Measurements from ENCODE around the gene ERN1.

The ERN1 gene

DNA sequence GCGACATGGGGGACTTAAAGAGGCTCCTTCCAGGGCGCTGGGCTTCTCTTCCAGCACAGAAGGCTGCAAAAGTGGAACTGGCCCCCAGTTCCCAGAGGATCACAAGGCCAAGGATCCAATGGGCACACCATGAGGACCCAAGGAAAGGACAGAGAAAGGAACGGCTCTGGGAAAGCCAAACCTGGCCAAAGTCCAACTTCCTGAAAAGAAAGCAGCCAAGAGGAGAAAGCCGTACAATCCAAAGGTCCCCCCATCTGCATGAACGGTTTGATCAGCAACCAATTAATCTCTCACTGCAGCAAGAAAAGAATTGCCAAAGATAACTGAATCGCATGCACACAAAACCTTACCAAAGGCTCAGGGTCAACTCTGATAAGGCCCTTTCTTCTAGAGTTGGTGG lies 89.7 kb downstream of the ERN1 start:
- TF ChIP-seq, protein P1, sequence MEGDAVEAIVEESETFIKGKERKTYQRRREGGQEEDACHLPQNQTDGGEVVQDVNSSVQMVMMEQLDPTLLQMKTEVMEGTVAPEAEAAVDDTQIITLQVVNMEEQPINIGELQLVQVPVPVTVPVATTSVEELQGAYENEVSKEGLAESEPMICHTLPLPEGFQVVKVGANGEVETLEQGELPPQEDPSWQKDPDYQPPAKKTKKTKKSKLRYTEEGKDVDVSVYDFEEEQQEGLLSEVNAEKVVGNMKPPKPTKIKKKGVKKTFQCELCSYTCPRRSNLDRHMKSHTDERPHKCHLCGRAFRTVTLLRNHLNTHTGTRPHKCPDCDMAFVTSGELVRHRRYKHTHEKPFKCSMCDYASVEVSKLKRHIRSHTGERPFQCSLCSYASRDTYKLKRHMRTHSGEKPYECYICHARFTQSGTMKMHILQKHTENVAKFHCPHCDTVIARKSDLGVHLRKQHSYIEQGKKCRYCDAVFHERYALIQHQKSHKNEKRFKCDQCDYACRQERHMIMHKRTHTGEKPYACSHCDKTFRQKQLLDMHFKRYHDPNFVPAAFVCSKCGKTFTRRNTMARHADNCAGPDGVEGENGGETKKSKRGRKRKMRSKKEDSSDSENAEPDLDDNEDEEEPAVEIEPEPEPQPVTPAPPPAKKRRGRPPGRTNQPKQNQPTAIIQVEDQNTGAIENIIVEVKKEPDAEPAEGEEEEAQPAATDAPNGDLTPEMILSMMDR (IDR thresholded peaks at IDR 0.05): no peak
- peaks cover 17 to 57% (median 23%) of the 10 kb centered on the region in 3 donors for H3K36me3 ChIP-seq
- peaks cover 0 to 2% (median 0%) of the 10 kb centered on the region in 4 donors for H3K4me1 ChIP-seq
- H3K4me3 ChIP-seq: no peak overlapping the region
- no peaks in the 10 kb centered on the region for H3K27me3 ChIP-seq
- intact Hi-C loops (cut with DNase I; ENCODE audit: low total_unique reads): no loop called here
- H3K27ac ChIP-seq: no peak overlapping the region
- DNase-seq: no peak
- no peaks in the 10 kb centered on the region for H3K9me3 ChIP-seq

DNA sequence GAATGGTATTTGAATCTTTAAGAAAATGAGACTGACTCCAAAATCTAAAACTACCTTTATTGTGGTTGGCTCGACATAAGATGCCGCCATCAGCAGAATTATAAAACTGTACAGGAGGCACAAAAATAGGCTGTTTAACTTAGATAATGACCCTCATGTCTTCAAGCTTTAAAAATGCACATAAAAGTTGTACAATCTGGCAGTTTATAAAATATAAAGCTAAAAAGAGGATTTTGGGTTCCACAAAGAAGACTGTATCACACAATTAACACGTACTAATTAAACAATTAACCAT lies 90.9 kb downstream of the ERN1 start:
- no peak overlapping the region for H3K4me3 ChIP-seq
- no peak overlapping the region for H3K27ac ChIP-seq
- intact Hi-C loops (cut with DNase I; ENCODE audit: low total_unique reads): no loop called here
- H3K36me3 ChIP-seq: peaks cover 6 to 45% (median 11%) of the 10 kb centered on the region in 3 donors
- TF ChIP-seq, protein P1 (IDR thresholded peaks at IDR 0.05): no peak
- H3K27me3 ChIP-seq: no peaks in the 10 kb centered on the region
- H3K4me1 ChIP-seq: peaks cover 0 to 2% (median 0%) of the 10 kb centered on the region in 4 donors
- H3K9me3 ChIP-seq: no peaks in the 10 kb centered on the region
- DNase-seq: no peak

DNA sequence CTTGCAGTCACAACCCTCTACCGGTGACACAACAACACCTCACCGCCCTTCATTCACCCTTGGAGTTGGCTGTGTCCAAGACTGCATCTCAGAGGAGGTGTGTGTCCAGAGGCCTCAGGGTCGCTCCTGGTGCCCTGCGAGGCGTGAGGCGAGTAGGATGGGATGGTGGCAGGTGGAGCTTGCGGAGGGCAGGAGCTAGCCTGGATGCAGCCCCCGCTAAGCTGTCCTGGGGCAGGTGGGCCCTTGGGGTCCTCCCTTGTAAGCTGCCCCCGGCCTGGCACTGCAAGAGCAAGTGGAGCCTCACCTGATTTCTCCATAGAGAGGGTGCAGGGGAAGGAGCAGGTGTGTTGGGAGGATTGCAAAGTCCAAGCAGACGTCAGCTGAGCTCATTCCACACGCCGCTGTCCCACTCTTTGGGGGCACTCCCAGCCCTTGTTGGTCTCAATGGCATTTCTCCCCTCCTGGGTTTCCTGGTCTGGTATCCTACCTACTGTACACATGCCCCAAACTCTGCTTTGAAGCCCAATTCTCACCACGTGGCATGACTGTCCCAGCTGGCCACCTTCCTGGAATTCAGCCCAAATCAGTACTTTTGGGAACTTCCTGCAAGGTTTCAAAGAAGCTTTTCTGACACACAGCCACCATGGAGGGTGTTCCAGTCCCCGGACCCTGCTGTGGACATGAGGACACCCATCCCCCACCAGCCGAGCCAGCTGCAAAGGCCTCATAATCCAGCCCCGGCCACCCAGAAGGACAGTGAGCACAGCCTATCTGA lies 91.4 kb downstream of the ERN1 start:
- Histone ChIP-seq H3K4me1 (peaks cover 0 to 2% (median 0%) of the 10 kb centered on the region in 4 donors), H3K27ac (no peak overlapping the region), H3K4me3 (no peak overlapping the region), H3K27me3 (no peaks in the 10 kb centered on the region), H3K9me3 (no peaks in the 10 kb centered on the region), H3K36me3 (peaks cover under 1 to 40% (median 6%) of the 10 kb centered on the region in 3 donors)
- no peak for DNase-seq
- TF ChIP-seq, protein P1 (IDR thresholded peaks at IDR 0.05): no peak
- intact Hi-C loops (cut with DNase I; ENCODE audit: low total_unique reads): no loop called here

DNA sequence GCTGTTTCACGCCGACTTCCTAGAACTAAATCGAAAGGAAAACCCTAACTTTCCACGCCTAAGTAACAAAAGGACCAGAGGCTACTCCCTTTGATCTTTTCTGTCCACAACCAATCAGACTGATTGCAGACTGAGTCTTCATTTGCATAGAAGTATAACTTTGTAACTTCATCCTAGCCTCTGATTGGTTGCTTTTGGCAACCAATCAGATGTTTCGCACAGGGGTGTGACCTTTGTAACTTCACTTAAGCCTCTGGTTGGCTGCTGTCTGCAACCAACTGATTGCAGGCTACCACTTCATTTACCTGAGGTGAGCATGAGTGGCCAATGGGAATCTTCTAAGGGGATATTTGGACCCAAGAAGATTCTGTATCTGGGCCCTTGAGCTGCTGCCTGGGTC lies 92.1 kb downstream of the ERN1 start:
- Histone ChIP-seq H3K9me3 (no peaks in the 10 kb centered on the region), H3K27me3 (no peaks in the 10 kb centered on the region), H3K36me3 (peaks cover 0 to 32% (median 0%) of the 10 kb centered on the region in 3 donors), H3K4me1 (no peaks in the 10 kb centered on the region), H3K4me3 (no peak overlapping the region), H3K27ac (no peak overlapping the region)
- intact Hi-C loops (cut with DNase I; ENCODE audit: low total_unique reads): no loop called here
- no peak for DNase-seq
- TF ChIP-seq, protein P1 (IDR thresholded peaks at IDR 0.05): no peak

DNA sequence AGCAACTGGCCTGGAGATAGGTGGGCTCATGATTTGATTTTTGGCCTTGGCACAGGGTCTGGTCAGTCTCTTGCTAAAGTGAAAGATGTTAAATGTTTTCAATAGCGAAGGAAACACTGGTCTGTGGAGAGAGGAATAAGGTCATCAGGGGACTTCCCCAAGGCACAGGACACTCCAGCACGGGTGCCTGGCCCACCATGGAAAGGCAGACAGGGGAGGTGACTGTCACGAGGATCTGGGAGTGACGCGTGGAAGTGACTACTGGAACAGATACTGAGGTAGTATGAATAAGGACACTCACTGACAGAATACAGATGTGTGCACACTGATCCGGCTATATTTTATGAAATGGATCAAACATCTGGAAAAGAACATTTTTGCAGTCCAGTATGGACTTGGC lies 92.8 kb downstream of the ERN1 start:
- Histone ChIP-seq H3K4me3 (no peak overlapping the region), H3K9me3 (no peaks in the 10 kb centered on the region), H3K27me3 (no peaks in the 10 kb centered on the region), H3K36me3 (peaks cover 0 to 32% (median 0%) of the 10 kb centered on the region in 3 donors), H3K4me1 (no peaks in the 10 kb centered on the region), H3K27ac (no peak overlapping the region)
- intact Hi-C loops (cut with DNase I; ENCODE audit: low total_unique reads): no loop called here
- TF ChIP-seq, protein P1 (IDR thresholded peaks at IDR 0.05): no peak
- no peak for DNase-seq

Data from tibial artery (tissue), 4 donors.